GM12891 (cell line): ENCODE measurements around the gene ANKRD23.

Experiments used
- POLR2A ChIP-seq: IDR thresholded peaks from 2 replicates; pipeline ENCODE4 v1.6.1; 2011; ENCODE audit warnings: low read depth, low read length, control low read depth
- POLR2AphosphoS5 ChIP-seq: IDR thresholded peaks from 2 replicates; pipeline ENCODE4 v1.6.1; 2011; ENCODE audit warnings: low read depth, low read length, control low read depth
- TAF1 ChIP-seq: IDR thresholded peaks from 2 replicates; pipeline ENCODE4 v1.6.1; 2011; ENCODE audit warnings: low read depth, low read length, control low read depth

GRCh38 chr2:96878171-96878570, 34.4 kb upstream of the ANKRD23 start:
- TF ChIP-seq POLR2AphosphoS5 (no peak), TAF1 (no peak), POLR2A (no peak)
